Activated CD8-positive, alpha-beta memory T cell treated with anti-CD3 and anti-CD28 coated beads for 1 hour (primary cell): ENCODE results near the gene RFTN2.
"Not testable (repeated sequence)": the region's sequence is repeated elsewhere in the genome, so short reads cannot be mapped to it uniquely, and the experiment has no call there.

Experiments
- DNase-seq, 2 donors: peaks; one replicate each; pipeline ENCODE4 v3.0.0-alpha.2; 2020; ENCODE audit warnings: low read depth in 1 of 2; ENCODE audit errors: extremely low read depth in 1 of 2

Gene RFTN2

DNA sequence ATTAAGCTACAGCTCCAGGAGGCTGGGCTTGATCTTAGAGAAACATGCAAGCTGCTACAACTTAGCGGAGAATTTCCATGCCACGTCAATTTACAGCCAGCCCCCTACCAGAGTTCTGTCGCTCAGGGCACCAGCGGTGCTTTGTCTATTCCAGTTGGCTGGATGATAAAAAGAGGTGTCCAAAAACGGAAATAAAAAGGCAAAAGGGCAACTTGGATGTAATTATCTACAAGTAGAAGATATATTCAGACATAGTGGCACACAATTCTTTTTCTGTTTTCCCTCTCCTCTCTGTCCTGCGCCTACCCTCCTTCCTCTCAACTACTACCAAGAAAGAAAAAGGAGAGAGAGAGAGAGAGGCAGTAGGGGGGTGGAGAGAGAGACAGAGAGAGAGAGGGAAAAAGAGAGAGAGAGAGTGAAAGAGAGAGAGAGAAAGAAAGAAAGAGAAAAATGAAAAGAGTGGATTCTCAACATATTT is 363 bp upstream of the RFTN2 start:
- DNase-seq, result no peak

DNA sequence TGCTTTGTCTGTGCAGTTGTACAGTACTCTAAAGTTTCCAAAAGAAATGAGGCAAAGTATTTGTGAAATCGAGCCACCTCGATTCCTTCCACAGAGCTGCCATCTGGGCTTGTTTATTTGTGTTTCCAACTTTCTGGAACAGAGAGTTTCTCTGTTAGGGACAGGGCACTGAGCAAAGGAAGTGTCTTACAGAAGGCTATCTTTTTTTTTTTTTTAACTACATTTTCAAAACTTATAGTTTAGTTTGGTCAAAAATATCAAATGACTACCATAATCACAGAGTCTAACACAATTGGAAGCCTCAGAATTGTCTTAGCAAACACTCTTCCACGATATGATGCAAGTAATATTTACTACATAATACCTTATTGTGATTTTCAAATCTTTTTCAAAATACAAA is 796 bp downstream of the RFTN2 start:
- DNase-seq, result no peak

DNA sequence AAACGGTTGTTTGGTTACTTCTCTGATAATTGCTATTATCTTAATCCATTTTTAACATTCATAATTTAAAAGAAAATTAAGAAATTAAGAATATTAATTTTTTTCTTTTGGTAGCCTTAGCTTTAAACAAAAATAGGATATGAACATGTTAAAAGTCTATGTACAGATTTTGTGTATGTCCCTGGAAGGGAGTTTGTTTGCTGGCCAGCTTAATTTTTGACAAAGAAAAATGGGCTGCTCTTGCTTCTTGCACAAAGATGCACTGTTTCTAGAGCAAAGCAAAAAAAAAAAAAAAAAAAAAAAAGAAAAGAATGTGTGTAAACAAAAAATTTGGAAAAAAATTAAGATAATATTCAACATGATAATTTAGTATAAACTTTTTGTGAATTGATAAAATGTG is 1.3 kb downstream of the RFTN2 start:
- no peak for DNase-seq

DNA sequence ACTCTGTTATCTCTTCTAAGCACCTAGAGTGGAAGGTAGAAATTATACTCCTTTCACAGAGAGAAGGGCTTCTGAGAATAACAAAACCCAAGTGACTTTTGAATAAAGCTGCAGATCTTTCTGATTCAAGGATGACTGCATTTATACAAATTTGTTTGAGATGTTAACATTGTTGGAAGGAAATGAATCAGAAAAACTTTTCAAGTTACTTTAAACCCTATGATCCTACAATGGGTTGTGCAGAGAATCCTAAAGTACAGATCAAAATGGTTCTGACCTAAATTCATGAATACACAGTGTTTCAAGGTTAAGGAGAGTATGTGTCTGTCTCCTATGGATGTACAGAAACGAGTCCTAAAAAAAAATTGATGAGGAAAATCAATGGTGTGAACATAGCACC is 1.8 kb downstream of the RFTN2 start:
- no peak for DNase-seq

DNA sequence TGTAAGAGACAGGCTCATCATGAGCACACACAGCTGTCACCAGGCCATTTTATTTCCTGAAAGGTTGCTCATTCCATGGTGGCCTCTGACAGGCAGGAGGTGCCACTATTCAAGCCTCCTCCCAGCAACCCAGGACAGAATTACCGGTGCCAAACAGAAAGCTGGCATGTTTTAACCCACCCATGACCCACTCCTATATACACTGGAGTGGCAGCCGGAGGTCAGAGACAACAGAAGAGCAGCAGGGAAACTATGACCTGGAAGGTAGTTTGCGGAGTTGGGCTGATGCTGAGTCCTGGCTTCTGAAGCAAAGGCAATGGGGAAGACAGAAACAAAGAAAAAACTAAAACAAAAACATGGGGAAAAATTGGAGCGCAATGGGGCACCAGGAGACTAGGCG is 2.3 kb downstream of the RFTN2 start:
- DNase-seq, result no peak

DNA sequence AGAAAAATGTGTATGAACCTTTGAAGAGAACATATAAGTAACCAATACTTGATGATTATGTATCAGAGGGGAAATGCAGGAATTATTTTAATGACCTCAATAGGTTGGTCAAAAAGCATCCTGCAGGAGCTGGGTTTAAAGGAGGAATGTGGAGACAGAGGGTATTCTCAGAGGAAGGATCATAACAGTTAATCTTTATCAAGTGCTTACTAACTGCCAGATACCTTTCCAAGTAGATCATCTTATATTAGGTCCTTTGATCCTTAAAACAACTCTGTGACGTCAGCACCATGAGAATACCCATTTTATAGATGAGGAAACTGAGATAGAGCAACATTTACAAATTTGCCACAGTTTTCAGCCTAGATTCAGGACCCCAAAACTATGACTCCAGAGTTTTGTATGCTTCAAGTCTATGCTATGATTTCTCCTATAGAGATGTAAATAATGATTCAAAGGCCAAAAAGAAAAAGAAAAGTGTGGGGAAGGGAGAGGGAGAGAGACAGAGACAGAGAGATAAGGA is 3.0 kb downstream of the RFTN2 start:
- no peak for DNase-seq

DNA sequence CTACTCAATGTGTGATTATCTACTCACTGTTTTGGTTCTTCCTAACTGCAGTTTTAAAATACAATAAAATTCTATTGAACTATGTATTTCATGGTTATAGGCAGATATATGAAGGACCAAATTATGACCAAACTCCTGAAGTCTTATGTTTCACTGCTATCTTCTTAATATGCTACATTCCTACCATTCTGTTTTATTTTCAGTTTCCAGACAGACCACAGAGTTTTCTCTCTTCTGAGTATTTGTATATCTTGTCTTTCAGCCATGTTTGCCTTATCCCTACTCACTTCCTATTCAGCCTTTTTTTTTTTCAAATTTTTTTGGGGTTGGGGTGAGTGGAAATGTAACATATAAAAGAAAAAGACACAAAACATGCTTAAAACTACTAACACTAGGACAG is 6.3 kb downstream of the RFTN2 start:
- DNase-seq, result no peak

DNA sequence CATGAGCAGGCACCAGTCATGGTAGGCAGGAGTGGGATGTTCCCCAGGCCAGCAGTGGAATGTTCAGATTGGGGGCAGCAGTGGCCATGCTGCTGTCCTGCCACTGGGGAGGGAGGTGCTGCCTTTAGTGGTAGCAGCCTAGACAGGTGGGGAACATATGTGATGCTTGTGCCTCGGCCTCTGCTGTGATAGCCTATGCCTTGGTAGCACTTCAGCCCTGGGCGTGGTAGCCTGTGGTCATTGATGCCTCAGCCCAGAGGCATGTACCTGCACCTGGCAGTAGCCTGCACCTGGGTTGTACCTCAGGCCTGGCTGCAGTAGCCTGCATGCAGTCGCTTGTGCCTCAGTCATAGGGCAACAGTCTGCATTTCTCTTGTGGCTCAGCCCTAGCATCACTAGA is 7.1 kb downstream of the RFTN2 start:
- no peak for DNase-seq

DNA sequence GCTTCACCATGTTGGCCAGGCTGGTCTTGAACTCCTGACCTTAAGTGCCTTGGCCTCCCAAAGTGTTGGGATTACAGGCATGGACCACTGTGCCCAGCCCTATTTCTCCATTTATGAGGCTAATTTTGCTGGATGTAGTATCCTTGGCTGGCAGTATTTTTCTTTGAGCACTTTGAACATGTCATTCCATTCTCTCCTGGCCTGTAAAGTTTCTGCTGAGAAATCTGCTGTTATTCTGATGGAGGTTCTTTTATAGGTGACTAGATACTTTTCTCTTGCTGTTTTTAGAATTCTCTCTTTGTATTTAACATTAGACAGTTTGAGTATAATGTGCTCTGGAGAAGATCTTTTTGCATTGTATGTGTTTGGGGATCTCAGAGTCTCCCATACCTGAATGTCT is 9.1 kb downstream of the RFTN2 start:
- DNase-seq, result no peak

DNA sequence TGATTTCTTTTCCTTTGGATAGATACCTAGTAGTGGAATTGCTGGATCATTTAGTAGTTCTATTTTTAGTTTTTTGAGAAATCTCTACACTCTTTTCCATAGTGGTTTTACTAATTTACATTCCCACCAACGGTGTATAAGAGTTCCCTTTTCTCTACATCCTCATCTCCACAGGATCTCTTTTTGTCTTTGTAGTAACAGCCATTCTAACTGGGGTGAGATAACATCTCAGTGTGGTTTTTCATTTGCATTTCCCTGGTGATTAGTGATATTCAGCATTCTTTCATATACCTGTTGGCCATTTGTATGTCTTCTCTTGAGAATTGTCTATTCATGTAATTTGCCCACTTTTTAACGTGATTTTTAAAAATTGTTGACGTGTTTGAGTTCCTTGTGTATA is 13.8 kb downstream of the RFTN2 start:
- DNase-seq, result no peak

DNA sequence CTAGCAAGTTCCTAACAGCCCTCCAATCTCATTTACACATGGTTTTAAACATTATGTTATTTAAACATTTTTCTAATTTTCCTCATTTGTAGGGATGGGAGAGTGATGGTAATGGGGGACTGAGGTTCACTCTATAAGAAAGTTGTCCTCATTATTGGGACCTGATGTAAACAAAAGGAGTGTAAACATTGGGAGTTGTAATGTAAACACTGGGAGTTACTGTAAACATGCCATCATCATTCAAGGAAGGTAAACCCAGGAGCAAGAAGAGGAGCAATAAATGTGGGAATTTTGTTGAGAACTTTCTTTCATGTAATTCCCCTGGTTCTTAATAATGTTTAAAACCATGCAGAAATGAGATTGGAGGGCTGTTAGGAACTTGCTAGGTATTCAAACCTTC is 17.8 kb downstream of the RFTN2 start:
- no peak for DNase-seq

DNA sequence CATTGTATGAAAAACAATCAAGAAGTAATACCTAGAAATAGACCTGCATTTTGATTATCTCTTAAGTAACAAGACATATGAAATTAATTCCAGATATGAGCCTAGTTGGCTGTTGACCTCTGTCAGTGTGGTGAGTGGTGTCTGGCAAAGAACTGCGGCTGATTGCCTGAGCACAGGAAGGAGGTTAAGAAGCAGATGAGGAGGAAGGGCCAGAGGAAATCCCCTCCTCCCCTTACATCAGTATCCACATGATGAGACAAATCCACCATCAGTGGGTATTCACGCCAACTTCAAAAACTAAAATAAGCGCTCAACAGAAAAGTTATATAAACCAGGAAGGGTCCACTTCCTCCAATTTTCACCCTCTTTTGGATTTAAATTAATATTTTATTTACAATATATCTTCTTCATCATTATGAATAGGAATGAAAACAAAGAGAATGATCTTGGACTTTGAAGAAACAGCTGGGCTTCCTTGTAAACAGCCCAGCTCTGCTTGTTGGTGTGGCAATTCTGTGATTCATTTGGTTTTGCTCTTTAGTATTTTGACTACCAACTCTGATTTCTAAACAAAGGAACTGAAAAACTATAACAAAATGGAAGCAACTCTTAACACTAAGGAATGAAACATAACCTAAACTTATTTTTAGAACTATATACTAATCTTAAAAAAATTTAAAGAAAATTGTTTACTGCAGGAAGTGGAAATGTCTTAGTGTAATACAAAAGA is 27.3 kb downstream of the RFTN2 start:
- DNase-seq, result no peak

DNA sequence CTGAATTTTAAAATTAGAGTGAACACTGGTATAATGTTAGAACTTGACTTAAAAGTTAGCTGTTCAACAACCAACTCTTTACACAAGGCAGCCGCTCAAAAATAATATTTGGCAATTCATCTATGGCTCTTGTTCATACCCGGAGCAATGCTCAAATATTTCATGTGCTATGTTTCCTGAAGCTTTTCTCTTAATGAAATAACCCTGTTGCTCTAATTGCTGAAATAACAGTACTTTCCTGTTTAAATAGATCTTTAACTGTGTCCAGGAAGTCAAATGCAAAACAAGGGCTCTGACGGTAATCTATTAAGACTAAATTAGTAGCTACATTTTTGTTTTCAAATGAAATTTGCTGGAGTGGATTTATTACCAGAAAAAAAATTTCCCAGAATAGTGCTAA is 33.7 kb downstream of the RFTN2 start:
- no peak for DNase-seq

DNA sequence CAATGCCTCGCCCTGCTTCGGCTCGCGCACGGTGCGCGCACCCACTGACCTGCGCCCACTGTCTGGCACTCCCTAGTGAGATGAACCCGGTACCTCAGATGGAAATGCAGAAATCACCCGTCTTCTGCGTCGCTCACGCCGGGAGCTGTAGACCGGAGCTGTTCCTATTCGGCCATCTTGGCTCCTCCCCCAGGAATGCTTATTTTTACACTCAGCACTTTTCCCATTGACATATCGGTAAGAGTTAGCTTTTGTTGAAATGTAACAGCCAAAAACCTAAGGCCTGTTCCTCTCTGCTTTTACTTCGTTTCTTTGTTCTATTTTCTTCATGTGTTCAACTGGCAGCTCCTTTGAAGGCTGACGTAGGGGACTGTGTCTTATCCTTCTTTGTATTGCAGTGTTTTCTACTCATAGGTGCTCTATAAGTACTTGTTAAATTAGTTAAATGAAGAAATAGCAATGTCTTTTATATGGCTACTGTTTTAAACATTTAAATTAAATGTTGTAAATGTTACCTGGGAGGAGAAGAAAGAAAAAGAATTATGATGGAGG is 34.7 kb downstream of the RFTN2 start:
- not testable (repeated sequence) for DNase-seq

DNA sequence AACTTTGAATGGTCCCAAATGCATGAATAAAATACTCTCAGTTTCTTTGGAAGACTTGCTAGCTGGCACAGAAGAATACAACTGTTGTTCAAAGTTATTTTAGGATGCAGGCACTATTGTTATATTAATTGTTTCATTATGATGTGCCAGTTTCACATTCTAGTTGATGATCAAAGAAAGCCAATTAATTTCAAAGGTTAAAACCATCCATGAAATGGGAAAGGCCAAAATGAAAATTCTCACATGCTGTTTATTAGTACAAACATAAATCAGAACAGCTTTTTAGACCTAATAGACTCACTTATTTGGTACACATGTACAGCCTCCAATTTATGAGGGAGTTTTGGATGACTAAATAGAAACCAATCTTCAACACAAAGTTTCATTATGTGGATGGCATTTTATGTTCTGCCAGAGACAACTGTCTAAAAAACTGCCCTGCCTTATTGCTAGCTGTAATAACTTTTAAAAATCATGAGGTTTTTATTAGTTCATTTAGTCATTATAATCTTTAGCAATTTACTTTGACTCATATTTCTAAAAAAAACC is 42.2 kb downstream of the RFTN2 start:
- no peak for DNase-seq

DNA sequence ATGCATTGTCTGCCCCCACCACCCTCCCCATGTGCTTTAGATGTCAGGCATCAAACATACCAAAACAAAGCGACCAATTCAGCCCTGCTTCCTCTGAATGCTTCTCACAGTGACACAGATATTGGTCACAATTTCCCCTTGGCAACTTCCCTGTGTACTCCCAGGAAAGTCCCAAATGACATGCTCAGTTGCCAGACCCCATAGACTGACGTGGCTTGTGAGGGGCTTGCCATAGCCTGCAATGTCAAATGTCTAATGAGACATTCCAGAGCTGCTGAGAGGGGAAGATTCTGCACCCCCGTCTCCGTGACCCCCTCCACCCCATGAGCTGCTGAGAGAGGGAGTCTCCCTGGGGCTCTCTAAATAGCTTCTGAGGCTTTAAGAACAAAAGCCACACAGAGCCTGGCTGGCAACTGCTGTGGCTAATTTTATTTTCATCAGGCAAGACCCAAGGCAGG is 47.3 kb downstream of the RFTN2 start:
- no peak for DNase-seq

DNA sequence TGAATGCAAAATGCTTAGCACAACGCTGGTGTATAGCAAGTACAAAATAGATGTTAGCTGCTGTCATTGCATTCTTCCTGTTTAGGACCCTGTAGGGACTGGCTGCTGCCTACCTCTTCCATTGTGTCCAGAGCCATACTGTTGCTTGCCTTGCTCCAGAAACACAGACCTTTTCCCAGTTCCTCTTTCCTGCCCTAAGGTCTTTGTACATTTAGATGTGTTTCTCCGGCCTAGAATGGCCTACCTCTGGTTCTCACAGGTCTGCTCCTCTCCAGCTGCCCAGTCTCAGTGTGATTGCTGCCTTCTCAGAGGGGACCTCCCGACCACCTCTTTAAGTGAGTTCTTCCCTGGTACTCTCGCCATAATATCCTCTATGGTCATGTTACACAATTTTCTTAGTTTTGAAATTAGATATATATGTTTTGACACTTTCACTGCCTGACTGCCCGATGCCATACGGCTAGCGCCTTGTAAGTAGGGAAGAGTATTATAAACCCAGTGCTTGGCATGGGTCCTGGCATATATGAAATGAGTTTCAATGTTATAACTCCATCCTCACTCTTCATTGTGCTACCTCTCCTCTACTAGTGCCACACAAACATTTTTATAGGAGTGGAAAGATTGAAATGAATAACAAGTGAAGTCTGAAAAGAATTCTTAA is 48.3 kb downstream of the RFTN2 start:
- no peak for DNase-seq

DNA sequence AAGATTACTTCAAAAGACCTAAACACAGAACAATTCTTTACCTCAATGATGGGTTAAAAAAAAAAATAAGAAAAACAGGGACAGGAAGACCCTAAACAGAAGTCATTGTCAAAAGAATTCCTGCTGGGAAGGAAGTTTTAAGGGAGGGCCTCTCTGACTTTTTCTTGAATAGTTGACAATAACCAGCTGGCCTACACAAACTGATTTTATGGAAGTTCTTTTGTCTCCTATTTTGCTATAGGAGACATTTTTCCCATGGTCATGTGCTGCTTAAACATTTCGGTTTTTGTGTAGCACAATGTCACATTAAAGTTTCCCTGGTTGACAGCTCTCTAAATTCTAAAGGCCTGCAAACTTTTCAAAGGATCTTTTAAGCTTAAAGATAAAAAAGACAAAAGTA is 55.3 kb downstream of the RFTN2 start:
- DNase-seq, result no peak

DNA sequence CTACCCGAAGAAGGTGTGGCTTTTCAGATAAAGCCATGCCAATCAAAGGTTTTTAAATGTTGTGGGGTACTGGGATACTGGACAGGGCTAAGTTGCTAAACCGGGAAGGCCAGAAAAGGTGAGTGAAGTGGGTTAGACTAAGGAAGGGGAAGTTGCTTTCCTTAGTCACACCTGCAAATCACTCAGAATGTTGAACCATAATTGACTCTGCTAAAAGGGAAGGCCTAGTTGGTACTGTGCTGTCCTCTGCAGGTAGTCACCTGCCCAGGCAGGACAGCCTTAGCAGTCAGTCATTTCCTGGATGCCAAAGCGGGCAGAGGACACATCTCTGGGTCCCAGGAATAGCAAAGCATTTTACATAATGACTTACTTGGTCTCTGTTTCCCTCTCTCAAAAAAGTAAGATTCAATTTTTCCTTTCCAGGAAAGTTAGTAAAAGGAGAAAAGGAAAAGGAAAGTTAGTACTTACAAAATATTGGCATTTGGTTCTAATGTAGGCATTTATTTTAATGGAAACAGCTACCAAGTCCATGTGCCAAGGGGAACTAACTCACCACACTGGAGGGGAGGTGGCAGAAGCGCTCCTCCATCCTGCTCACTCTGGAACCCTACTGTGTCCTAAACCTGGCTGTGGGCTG is 60.3 kb downstream of the RFTN2 start:
- DNase-seq, result no peak

DNA sequence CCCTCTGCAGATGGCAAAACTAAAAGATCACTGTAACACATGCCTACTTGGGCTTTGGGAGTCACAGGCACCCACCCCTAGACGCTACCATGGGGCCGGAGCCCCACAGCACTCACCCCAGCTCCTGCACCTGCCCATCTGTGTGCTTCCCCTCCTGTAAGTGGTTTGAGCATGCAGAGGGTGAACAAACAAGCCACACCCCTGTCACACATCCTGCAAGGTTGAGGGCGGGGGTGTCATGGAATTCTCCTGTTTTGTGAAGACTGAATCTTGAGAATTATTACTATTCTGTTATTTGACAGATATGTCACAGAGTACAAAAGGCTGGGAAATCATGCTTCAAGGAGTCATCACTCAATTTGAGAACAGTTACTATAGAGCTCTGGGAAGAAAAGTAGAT is 60.9 kb downstream of the RFTN2 start:
- no peak for DNase-seq

DNA sequence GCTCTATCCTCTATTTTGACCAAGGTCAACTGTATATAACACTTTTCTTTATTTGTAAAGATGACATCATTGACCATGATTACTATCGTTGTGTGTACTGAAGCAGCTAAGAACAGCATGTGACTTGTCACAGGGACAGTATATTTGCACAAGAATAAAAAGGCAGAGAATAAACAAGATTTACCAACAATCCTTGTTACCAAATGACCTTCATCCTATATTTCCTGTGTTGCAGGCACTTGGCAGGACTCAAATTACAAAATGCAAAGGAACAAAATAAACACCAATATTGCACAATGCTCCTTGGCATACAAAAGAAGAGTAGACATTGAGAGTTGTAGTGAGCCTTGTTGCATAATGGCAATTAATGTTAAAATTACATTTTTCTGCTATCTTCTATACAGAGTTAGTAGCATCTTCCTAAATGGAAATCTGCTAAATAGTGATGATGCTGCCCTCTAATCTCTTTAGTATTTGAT is 61.8 kb downstream of the RFTN2 start:
- DNase-seq, result no peak
